Measurements from ENCODE around the gene SIVA1.

DNA sequence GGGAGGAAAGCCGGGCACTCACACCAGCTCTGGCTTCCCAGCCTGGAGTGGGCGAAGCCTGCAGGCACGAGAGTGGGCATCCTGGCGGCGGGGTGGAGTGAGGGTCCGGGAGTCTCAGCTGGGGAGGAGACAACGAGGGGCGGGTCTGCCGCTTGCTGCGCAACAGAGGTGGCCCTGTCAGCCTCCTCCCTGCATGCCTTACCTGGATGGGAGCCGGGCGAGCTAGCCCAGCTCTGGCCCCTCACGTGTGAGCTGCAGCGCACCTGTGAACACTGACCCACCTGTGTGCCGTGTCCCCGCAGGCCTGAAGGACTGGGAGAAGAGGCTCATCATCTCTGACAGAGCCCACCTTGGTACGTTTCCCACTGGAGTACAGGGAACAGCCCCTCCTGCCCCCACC lies 13.9 kb upstream of the SIVA1 start:
- TF ChIP-seq, protein P1, sequence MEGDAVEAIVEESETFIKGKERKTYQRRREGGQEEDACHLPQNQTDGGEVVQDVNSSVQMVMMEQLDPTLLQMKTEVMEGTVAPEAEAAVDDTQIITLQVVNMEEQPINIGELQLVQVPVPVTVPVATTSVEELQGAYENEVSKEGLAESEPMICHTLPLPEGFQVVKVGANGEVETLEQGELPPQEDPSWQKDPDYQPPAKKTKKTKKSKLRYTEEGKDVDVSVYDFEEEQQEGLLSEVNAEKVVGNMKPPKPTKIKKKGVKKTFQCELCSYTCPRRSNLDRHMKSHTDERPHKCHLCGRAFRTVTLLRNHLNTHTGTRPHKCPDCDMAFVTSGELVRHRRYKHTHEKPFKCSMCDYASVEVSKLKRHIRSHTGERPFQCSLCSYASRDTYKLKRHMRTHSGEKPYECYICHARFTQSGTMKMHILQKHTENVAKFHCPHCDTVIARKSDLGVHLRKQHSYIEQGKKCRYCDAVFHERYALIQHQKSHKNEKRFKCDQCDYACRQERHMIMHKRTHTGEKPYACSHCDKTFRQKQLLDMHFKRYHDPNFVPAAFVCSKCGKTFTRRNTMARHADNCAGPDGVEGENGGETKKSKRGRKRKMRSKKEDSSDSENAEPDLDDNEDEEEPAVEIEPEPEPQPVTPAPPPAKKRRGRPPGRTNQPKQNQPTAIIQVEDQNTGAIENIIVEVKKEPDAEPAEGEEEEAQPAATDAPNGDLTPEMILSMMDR (IDR thresholded peaks at IDR 0.05), result no peak
- no peak for TF ChIP-seq ZFX (IDR thresholded peaks at IDR 0.05; ENCODE audit: borderline replicate concordance)

Data from 22Rv1 (cell line).